A673 (cell line): ENCODE data around the gene HTD2. TPM values are rescaled to one million over a fixed set of nuclear protein-coding genes. Genes with fewer than 3 reads are reported as not detected.

ENCODE experiments used
- BruUV-seq: library from RNA; stranded (reverse); fragments of 400-500 nt; replicated peaks from 2 replicates; lab custom pipeline; 2021; lab: Mats Ljungman, UMichigan
- CTCF ChIA-PET: fragments of 300-600 bp; sonication (Branson Sonifier 250); formaldehyde crosslinking; loops from one replicate; lab custom pipeline; 2022; ENCODE audit warnings: antibody characterized with exemption; lab: Charles Lee
- POLR2A ChIA-PET: fragments of 300-600 bp; sonication (Branson Sonifier 250); formaldehyde crosslinking; loops from one replicate; lab custom pipeline; 2022; ENCODE audit warnings: antibody characterized with exemption; ENCODE audit not compliant: low non-redundant PET; lab: Charles Lee
- DNase-seq: peaks from one replicate; pipeline ENCODE4 v3.0.0-alpha.2; 2015; ENCODE audit warnings: low spot score
- H3K27ac ChIP-seq: fragments of 200-600 bp; sonication (generic); 2 replicates; pipeline ENCODE4 v1.5.1; 2016; ENCODE audit warnings: mixed run types, low read depth, mild to moderate bottlenecking, mixed read lengths, antibody characterized with exemption, low read length; ENCODE audit not compliant: poor library complexity, severe bottlenecking
- H3K27me3 ChIP-seq: fragments of 200-600 bp; sonication (generic); replicated peaks from 2 replicates; pipeline ENCODE4 v1.6.1; 2017; ENCODE audit warnings: mixed run types, low read depth, mild to moderate bottlenecking, mixed read lengths, antibody characterized with exemption, low read length; ENCODE audit not compliant: insufficient read depth, poor library complexity
- H3K36me3 ChIP-seq: fragments of 200-600 bp; sonication (generic); 2 replicates; pipeline ENCODE4 v1.6.1; 2016; ENCODE audit warnings: mixed run types, mild to moderate bottlenecking, mixed read lengths, antibody characterized with exemption, low read length; ENCODE audit not compliant: insufficient read depth, poor library complexity, severe bottlenecking
- H3K4me1 ChIP-seq: fragments of 200-600 bp; sonication (generic); 2 replicates; pipeline ENCODE4 v1.6.1; 2017; ENCODE audit warnings: mixed run types, mild to moderate bottlenecking, mixed read lengths, antibody characterized with exemption, low read length; ENCODE audit not compliant: insufficient read depth, poor library complexity, severe bottlenecking
- H3K4me3 ChIP-seq: fragments of 200-600 bp; sonication (generic); 2 replicates; pipeline ENCODE4 v1.5.1; 2016; ENCODE audit warnings: low read depth, mixed run types, mild to moderate bottlenecking, mixed read lengths, low read length; ENCODE audit not compliant: poor library complexity, severe bottlenecking
- H3K9me3 ChIP-seq: fragments of 200-600 bp; sonication (generic); 2 replicates; pipeline ENCODE4 v1.6.1; 2016; ENCODE audit warnings: mixed run types, low read depth, mild to moderate bottlenecking, mixed read lengths, antibody characterized with exemption, low read length; ENCODE audit not compliant: poor library complexity, severe bottlenecking
- CTCF ChIP-seq: fragments of 300-800, 200-600 bp; sonication (generic); conservative IDR thresholded peaks from 2 replicates; pipeline ENCODE4 v1.5.1; 2017; ENCODE audit warnings: low read depth, mild to moderate bottlenecking, antibody characterized with exemption, low read length, moderate library complexity, mixed read lengths
- EZH2 ChIP-seq: fragments of 200-600 bp; sonication (generic); IDR thresholded peaks from 2 replicates; pipeline ENCODE4 v1.6.1; 2017; ENCODE audit warnings: borderline replicate concordance, low read depth, mild to moderate bottlenecking, mixed read lengths, antibody characterized with exemption, low read length; ENCODE audit not compliant: poor library complexity, severe bottlenecking
- intact Hi-C: fragments of 100-400 bp; cut with micrococcal nuclease; formaldehyde crosslinking; loops from one replicate; pipeline ENCODE4 v1.10.0; 2022; ENCODE audit not compliant: unreplicated experiment
- total RNA-seq: library from RNA; stranded (reverse); gene quantifications from 2 replicates; pipeline ENCODE4 v1.2.3, GENCODE V29; 2021

The HTD2 gene
- total RNA-seq, 1 experiment from 2014 or later, result 9.0 TPM

DNA sequence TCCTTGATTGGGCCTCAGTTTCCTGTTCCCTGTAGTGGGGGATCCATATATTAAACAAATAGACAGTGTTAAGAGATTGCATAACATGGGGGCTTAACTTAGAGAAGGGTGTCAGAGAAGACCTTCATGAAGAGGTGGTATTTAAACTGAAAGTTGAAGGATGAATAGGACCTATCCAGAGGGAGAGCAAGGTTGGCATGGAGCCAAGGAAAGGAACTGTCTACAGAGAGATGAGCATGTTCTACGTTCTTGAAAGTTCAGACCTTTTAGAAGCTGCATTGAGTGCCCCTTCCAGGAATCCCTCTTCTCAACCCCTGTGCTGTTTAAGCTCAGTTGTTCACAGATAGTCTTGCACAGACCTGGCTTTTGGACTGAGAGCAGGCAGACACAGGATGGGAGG is 2.4 kb downstream of the HTD2 start:
- Histone ChIP-seq H3K9me3 (no peaks in the 10 kb centered on the region), H3K36me3 (peaks cover 29% of the 10 kb centered on the region), H3K27ac (no peak overlapping the region), H3K4me3 (no peak overlapping the region), H3K4me1 (no peaks in the 10 kb centered on the region), H3K27me3 (no peaks in the 10 kb centered on the region)
- POLR2A ChIA-PET, result interaction anchor here (0.7 kb wide), 1 partner anchor 152 kb away, joined by 5 read pairs; no protein-coding TSS in a partner anchor
- intact Hi-C loops, result loop anchor here (5.0 kb wide), 4 partner anchors 71 to 324 kb away; partner anchors contain the start of gene ABHD6
- CTCF ChIA-PET, result no interaction called here
- BruUV-seq, result no TSS peak
- TF ChIP-seq CTCF (no peak), EZH2 (no peak)
- DNase-seq, result no peak

DNA sequence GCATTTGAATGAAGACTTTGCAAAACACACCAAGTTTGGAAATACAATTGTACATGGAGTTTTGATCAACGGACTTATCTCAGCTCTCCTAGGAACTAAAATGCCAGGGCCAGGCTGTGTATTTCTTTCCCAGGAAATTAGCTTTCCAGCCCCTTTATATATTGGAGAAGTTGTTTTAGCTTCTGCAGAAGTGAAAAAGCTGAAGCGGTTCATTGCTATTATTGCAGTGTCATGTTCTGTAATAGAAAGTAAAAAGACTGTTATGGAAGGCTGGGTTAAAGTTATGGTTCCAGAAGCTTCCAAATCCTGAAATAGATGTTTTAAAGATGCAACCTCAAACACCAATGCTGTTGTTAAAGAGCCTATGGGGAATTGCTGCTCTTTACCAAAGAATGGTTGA is 11.5 kb downstream of the HTD2 start:
- intact Hi-C loops, result no loop called here
- no peak for DNase-seq
- no peaks in the 10 kb centered on the region for H3K4me1 ChIP-seq
- TF ChIP-seq CTCF (no peak), EZH2 (no peak)
- ChIA-PET CTCF (interaction anchor here (0.7 kb wide), 1 partner anchor 247 kb away, joined by 4 read pairs; no protein-coding TSS in a partner anchor), POLR2A (interaction anchor here (0.7 kb wide), 1 partner anchor 212 kb away, joined by 4 read pairs; no protein-coding TSS in a partner anchor)
- TSS peak; percentile 20 for BruUV-seq
- H3K4me3 ChIP-seq, result no peak overlapping the region
- H3K27me3 ChIP-seq, result no peaks in the 10 kb centered on the region
- H3K36me3 ChIP-seq, result peaks cover 30% of the 10 kb centered on the region
- H3K27ac ChIP-seq, result no peak overlapping the region
- H3K9me3 ChIP-seq, result no peaks in the 10 kb centered on the region

GRCh38 chr3:58321791-58322190 is 15.5 kb downstream of the HTD2 start:
- Histone ChIP-seq H3K27ac (no peak overlapping the region), H3K4me1 (no peaks in the 10 kb centered on the region), H3K9me3 (no peaks in the 10 kb centered on the region), H3K27me3 (no peaks in the 10 kb centered on the region), H3K4me3 (no peak overlapping the region), H3K36me3 (peaks cover 10% of the 10 kb centered on the region)
- BruUV-seq, result no TSS peak
- DNase-seq, result no peak
- ChIA-PET CTCF (no interaction called here), POLR2A (no interaction called here)
- TF ChIP-seq EZH2 (no peak), CTCF (no peak)
- intact Hi-C loops, result loop anchor here (2.0 kb wide), 2 partner anchors 93 to 211 kb away; no protein-coding TSS in a partner anchor
